ENCODE measurements around the gene RASGEF1B. TPM values are rescaled to one million over a fixed set of nuclear protein-coding genes. Genes with fewer than 3 reads are reported as not detected.

The RASGEF1B gene
- total RNA-seq, 4 donors from 2014 or later, result 0.77 to 25.9 (median 12.2) TPM

DNA sequence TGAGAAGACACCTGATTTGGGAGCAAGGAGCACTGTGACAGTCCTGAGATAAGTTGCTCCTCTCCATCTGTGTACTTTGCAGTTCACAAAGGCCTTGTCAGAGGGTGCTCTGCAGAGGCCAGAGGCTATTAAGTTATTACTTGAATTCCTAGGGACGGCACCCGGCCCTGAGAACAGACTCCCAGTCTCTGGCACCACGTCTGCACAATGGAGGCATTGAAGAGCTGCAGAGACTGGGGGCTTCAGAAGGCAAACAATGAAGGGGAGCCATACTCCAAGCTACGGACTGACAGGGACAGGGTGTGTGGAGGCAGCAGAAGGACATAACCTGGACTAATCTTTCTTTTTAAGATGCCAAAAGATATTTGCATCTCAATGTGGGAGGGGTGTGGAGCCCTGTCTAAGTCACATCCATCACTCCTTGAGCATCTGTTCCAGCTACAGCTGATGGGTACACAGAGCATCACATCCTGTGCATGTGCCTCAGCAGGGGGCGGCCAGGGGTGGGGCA is 11.5 kb downstream of the RASGEF1B start:
- Histone ChIP-seq H3K4me3 (no peak overlapping the region), H3K27me3 (no peaks in the 10 kb centered on the region), H3K27ac (no peak overlapping the region), H3K36me3 (no peaks in the 10 kb centered on the region), H3K9me3 (no peaks in the 10 kb centered on the region), H3K4me1 (no peaks in the 10 kb centered on the region)
- TF ChIP-seq, protein P1, sequence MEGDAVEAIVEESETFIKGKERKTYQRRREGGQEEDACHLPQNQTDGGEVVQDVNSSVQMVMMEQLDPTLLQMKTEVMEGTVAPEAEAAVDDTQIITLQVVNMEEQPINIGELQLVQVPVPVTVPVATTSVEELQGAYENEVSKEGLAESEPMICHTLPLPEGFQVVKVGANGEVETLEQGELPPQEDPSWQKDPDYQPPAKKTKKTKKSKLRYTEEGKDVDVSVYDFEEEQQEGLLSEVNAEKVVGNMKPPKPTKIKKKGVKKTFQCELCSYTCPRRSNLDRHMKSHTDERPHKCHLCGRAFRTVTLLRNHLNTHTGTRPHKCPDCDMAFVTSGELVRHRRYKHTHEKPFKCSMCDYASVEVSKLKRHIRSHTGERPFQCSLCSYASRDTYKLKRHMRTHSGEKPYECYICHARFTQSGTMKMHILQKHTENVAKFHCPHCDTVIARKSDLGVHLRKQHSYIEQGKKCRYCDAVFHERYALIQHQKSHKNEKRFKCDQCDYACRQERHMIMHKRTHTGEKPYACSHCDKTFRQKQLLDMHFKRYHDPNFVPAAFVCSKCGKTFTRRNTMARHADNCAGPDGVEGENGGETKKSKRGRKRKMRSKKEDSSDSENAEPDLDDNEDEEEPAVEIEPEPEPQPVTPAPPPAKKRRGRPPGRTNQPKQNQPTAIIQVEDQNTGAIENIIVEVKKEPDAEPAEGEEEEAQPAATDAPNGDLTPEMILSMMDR (IDR thresholded peaks at IDR 0.05), result no peak
- no peak for TF ChIP-seq POLR2A (IDR thresholded peaks at IDR 0.05)
- intact Hi-C loops (cut with DNase I; ENCODE audit: low total_unique reads), result no loop called here
- DNase-seq, result no peak

DNA sequence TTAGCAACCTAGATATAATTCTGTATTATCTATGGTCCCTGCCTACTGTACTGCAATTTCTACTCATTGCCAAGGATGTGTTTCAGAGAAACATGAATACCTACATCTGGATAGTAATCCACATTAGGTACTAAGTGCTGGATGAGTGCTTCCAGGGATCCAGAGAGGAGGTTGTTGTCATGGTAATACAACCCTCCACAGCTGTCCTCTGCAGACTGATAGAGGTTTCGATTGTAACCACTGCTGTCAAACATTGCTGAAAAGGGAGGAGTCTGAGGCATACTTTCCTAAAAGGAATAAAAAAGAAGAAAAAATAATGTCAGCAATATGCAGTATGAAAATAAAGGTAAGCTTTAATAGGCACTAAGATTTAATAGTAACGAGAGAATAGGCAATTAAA is 12.5 kb downstream of the RASGEF1B start:
- Histone ChIP-seq H3K36me3 (no peaks in the 10 kb centered on the region), H3K9me3 (no peaks in the 10 kb centered on the region), H3K27me3 (no peaks in the 10 kb centered on the region), H3K4me3 (no peak overlapping the region), H3K4me1 (no peaks in the 10 kb centered on the region), H3K27ac (no peak overlapping the region)
- intact Hi-C loops (cut with DNase I; ENCODE audit: low total_unique reads), result loop anchor here (5.0 kb wide), 1 partner anchor 388 kb away; no protein-coding TSS in a partner anchor
- DNase-seq, result no peak
- TF ChIP-seq, protein P1 (IDR thresholded peaks at IDR 0.05), result no peak
- TF ChIP-seq POLR2A (IDR thresholded peaks at IDR 0.05), result no peak

DNA sequence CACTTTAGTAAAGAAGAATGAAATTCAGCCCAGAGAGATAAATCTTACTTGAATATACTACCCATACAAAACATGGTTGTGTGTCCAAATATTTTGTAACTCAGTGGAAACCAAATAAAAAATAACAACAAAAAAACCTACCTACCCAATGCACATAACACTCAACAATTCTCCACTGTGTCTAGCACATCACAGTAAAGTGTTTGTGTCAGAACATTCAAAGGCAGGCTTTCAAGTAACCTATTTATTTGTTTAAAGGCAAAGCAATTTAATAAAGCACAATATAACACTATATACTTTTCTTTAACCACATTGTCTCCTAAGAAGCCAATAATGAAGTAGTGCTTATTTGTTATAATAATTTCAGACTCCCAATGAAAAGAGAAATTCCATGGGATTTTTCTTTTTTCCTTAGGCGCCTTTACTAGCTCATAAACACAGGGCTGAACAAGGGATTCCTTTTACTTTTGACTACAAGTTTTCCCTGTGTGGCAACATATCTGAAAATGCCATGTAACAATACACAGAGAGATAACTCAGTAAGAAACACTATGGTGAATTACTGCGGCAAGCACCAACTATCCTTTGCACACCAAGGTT is 13.7 kb downstream of the RASGEF1B start:
- H3K27ac ChIP-seq, result no peak overlapping the region
- DNase-seq, result no peak
- TF ChIP-seq POLR2A (IDR thresholded peaks at IDR 0.05), result no peak
- TF ChIP-seq, protein P1 (IDR thresholded peaks at IDR 0.05), result no peak
- H3K4me3 ChIP-seq, result no peak overlapping the region
- intact Hi-C loops (cut with DNase I; ENCODE audit: low total_unique reads), result loop anchor here (5.0 kb wide), 1 partner anchor 389 kb away; no protein-coding TSS in a partner anchor
- H3K4me1 ChIP-seq, result no peaks in the 10 kb centered on the region
- no peaks in the 10 kb centered on the region for H3K9me3 ChIP-seq
- H3K27me3 ChIP-seq, result no peaks in the 10 kb centered on the region
- H3K36me3 ChIP-seq, result no peaks in the 10 kb centered on the region

DNA sequence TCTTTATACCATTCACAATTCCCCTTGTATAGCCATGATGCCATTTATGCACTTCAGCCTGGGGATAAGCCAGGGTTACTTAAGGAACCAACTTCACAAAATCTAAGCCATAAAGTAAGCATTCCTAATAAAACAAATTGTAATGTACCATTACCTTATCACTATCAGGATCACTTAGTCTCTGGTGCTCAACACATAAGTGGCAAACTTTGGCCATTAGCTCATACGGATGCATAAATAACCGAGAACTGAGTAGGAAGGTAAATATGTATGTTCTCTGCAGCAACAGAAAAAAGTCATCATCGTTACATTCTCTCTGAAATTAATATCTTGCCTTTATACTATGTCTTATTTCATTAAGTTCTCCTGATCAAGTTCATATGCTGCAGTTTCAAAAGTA is 14.4 kb downstream of the RASGEF1B start:
- H3K9me3 ChIP-seq, result no peaks in the 10 kb centered on the region
- intact Hi-C loops (cut with DNase I; ENCODE audit: low total_unique reads), result loop anchor here (5.0 kb wide), 1 partner anchor 390 kb away; no protein-coding TSS in a partner anchor
- H3K27ac ChIP-seq, result no peak overlapping the region
- H3K4me1 ChIP-seq, result no peaks in the 10 kb centered on the region
- TF ChIP-seq, protein P1 (IDR thresholded peaks at IDR 0.05), result no peak
- TF ChIP-seq POLR2A (IDR thresholded peaks at IDR 0.05), result no peak
- no peak overlapping the region for H3K4me3 ChIP-seq
- H3K36me3 ChIP-seq, result no peaks in the 10 kb centered on the region
- no peaks in the 10 kb centered on the region for H3K27me3 ChIP-seq
- DNase-seq, result no peak

DNA sequence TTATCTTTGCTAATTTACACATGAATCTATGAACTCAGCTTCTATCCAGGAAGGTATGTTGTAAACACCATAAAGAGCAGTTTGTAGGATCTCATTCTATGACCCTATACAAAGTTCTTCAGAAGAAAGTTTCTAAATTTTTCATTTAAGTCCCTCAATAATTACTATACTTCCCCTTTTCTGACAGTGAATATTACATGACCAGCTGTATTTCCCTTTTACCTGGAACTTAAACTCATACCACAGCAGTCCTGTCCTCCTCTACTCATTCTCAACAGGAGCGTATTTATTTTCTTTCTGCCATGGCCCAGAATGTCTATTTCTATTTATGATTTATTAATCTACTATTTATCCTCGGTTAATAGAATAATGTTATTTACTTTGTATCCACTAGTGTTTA is 15.8 kb downstream of the RASGEF1B start:
- H3K4me3 ChIP-seq, result no peak overlapping the region
- DNase-seq, result no peak
- no peaks in the 10 kb centered on the region for H3K4me1 ChIP-seq
- H3K9me3 ChIP-seq, result no peaks in the 10 kb centered on the region
- no peak overlapping the region for H3K27ac ChIP-seq
- TF ChIP-seq POLR2A (IDR thresholded peaks at IDR 0.05), result no peak
- TF ChIP-seq, protein P1 (IDR thresholded peaks at IDR 0.05), result no peak
- no peaks in the 10 kb centered on the region for H3K36me3 ChIP-seq
- intact Hi-C loops (cut with DNase I; ENCODE audit: low total_unique reads), result loop anchor here (5.0 kb wide), 1 partner anchor 391 kb away; no protein-coding TSS in a partner anchor
- no peaks in the 10 kb centered on the region for H3K27me3 ChIP-seq

Measured in uterus (tissue), 4 donors.